HepG2 (cell line): ENCODE results near the gene GLYATL1B. TPM values are rescaled to one million over a fixed set of nuclear protein-coding genes. Genes with fewer than 3 reads are reported as not detected.

Source experiments
- AKAP8 ChIP-seq: sonication (generic); formaldehyde crosslinking; IDR thresholded peaks from 2 replicates; pipeline ENCODE4 v1.5.1; 2020; ENCODE audit warnings: mild to moderate bottlenecking, missing genetic modification reagents
- NONO ChIP-seq, 2 experiments: fragments of 450-650 bp in 1 of 2; sonication (generic) in 1 of 2; formaldehyde crosslinking in 1 of 2; IDR thresholded peaks in 1 of 2; conservative IDR thresholded peaks in 1 of 2; 2 replicates each; pipeline versions ENCODE4 v1.6.1 to v1.8.0; 2017 to 2022; ENCODE audit warnings: mild to moderate bottlenecking in 1 of 2, missing genetic modification reagents in 1 of 2, moderate library complexity in 1 of 2
- PCBP1 ChIP-seq: fragments of 200-400 bp; formaldehyde crosslinking; IDR thresholded peaks from 2 replicates; pipeline ENCODE4 v1.6.1; 2017; ENCODE audit warnings: mild to moderate bottlenecking, low read depth, low read length, borderline replicate concordance
- POGK ChIP-seq: sonication (generic); formaldehyde crosslinking; conservative IDR thresholded peaks from 2 replicates; pipeline ENCODE4 v1.8.0; 2022; ENCODE audit warnings: mild to moderate bottlenecking, moderate library complexity, missing genetic modification reagents
- POLR2G ChIP-seq: fragments of 200-400 bp; formaldehyde crosslinking; IDR thresholded peaks from 2 replicates; pipeline ENCODE4 v1.6.1; 2018; ENCODE audit warnings: mild to moderate bottlenecking, low read depth, low read length, moderate library complexity
- SMYD3 ChIP-seq: sonication (generic); formaldehyde crosslinking; IDR thresholded peaks from 2 replicates; pipeline ENCODE4 v1.8.1; 2023; ENCODE audit warnings: mild to moderate bottlenecking, missing genetic modification reagents
- TFDP2 ChIP-seq: sonication (generic); formaldehyde crosslinking; IDR thresholded peaks from 2 replicates; pipeline ENCODE4 v1.4.0; 2020; ENCODE audit warnings: missing genetic modification reagents
- ZBTB46 ChIP-seq: sonication (generic); formaldehyde crosslinking; IDR thresholded peaks from 2 replicates; pipeline ENCODE4 v1.4.0; 2020; ENCODE audit warnings: mild to moderate bottlenecking, missing genetic modification reagents, borderline replicate concordance
- ZHX2 ChIP-seq, 2 experiments: sonication (generic) in 1 of 2; formaldehyde crosslinking in 1 of 2; IDR thresholded peaks; 2 replicates each; pipeline versions ENCODE4 v1.6.1 to v1.9.0; 2014 to 2022; ENCODE audit warnings: antibody characterized with exemption in 1 of 2, borderline replicate concordance in 1 of 2, inconsistent platforms in 1 of 2, low read depth in 1 of 2, missing genetic modification reagents in 1 of 2
- ZMYM2 ChIP-seq: sonication (generic); formaldehyde crosslinking; IDR thresholded peaks from 2 replicates; pipeline ENCODE4 v1.8.0; 2022; ENCODE audit warnings: mild to moderate bottlenecking, missing genetic modification reagents
- ZNF512 ChIP-seq: sonication (generic); formaldehyde crosslinking; IDR thresholded peaks from 2 replicates; pipeline ENCODE4 v1.4.0; 2020; ENCODE audit warnings: mild to moderate bottlenecking, missing genetic modification reagents
- ZNF589 ChIP-seq: sonication (generic); formaldehyde crosslinking; conservative IDR thresholded peaks from 2 replicates; pipeline ENCODE4 v1.8.0; 2022; ENCODE audit warnings: mild to moderate bottlenecking, moderate library complexity, missing genetic modification reagents
- ZNF75D ChIP-seq: sonication (generic); formaldehyde crosslinking; IDR thresholded peaks from 2 replicates; pipeline ENCODE4 v1.8.1; 2023; ENCODE audit warnings: missing genetic modification reagents, mild to moderate bottlenecking, borderline replicate concordance
- polyA plus RNA-seq, 8 experiments: library from polyadenylated mRNA; depleted of rRNA in 3 of 8; stranded (reverse) in 7 of 8; unstranded in 1 of 8; fragments of >200 nt; fragmentation: Illumina TruSeq in 4 of 8; extraction: Trizol in 4 of 8; gene quantifications; 2 replicates each; pipeline versions ENCODE4 v1.2.1 to v1.2.3, GENCODE V29; 2011 to 2016; ENCODE audit warnings: low read depth in 4 of 8, missing spikeins in 1 of 8, mixed read lengths in 1 of 8; ENCODE audit not compliant: insufficient read depth in 1 of 8
- total RNA-seq, 5 experiments: library from RNA; depleted of rRNA; stranded (reverse); fragments of >200 nt; fragmentation: Illumina TruSeq; extraction: Trizol; gene quantifications; 2 replicates each; pipeline ENCODE4 v1.2.3, GENCODE V29; 2016; ENCODE audit warnings: low read depth in 1 of 5

Gene GLYATL1B
- total and polyA plus RNA-seq, 2 of the 13 experiments (the other 11 are each of a cell fraction or from before 2014, with no cell fraction given) = not detected

- TF ChIP-seq POLR2G (peak; percentile 55; the same call in 1 of the 2 replicates), ZNF512 (CRISPR knock-in tag) (0 out of 2 replicates have a peak, but pooled peaks have one; percentile 14), NONO (IDR thresholded peaks at IDR 0.05) (no peak), NONO (CRISPR knock-in tag; conservative IDR thresholded peaks at IDR 0.05) (peak; percentile 82), SMYD3 (CRISPR knock-in tag) (0 out of 2 replicates have a peak, but pooled peaks have one; percentile 68), ZHX2 (IDR thresholded peaks at IDR 0.05; ENCODE audit: low read depth) (no peak), ZHX2 (CRISPR knock-in tag; IDR thresholded peaks at IDR 0.05; ENCODE audit: borderline replicate concordance) (no peak), ZBTB46 (0 out of 2 replicates have a peak, but pooled peaks have one; percentile 41), ZMYM2 (CRISPR knock-in tag) (0 out of 2 replicates have a peak, but pooled peaks have one; percentile 56), PCBP1 (no peak), TFDP2 (CRISPR knock-in tag) (peak; percentile 76), ZNF75D (CRISPR knock-in tag) (no peak), POGK (CRISPR knock-in tag) (peak; percentile 74), AKAP8 (no peak), ZNF589 (no peak)
Measured at GRCh38 chr11:59142530-59143507, 56.7 kb downstream of the GLYATL1B start, which contains the start of gene FAM111A (continued).
